Activated CD8-positive, alpha-beta memory T cell treated with anti-CD3 and anti-CD28 coated beads, Interleukin-2, amount 50 U/mL, for 24 hours (primary cell): ENCODE results near the gene ACER3.
"Not testable (repeated sequence)": the region's sequence is repeated elsewhere in the genome, so short reads cannot be mapped to it uniquely, and the experiment has no call there.

ENCODE experiments used
- DNase-seq: peaks from one replicate; pipeline ENCODE4 v3.0.0-alpha.2; 2020; ENCODE audit errors: extremely low read depth

Gene ACER3

GRCh38 chr11:76860539-76861475 is at the start of gene ACER3:
Gene ACER3 (plus strand): TSS chr11:76860918. CDS start chr11:76860977, 59 bp downstream.
- DNase-seq: peak; percentile 44

DNA sequence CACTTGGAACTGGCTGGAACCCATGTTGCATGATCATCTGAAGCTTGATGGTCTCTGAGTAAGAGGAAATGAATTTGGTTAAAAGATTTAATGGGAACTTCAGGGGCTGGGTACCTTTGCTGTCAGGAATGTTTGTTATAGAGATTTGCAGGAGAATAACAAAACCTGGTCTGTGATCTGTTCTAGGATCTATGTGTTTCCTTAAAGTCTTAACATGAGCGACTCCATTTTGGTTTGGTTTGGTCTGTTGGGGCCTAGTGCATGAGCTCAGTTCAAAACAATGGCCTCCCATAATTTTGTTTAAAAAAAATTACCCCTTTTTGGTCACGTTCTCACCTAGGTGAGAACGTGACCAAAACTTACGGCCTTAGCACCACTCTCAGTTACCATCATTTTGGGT is 49.5 kb upstream of the ACER3 start:
- no peak for DNase-seq

- DNase-seq: no peak
These were observed 46.3 kb upstream of the ACER3 start for GRCh38 chr11:76814414-76814813.

DNA sequence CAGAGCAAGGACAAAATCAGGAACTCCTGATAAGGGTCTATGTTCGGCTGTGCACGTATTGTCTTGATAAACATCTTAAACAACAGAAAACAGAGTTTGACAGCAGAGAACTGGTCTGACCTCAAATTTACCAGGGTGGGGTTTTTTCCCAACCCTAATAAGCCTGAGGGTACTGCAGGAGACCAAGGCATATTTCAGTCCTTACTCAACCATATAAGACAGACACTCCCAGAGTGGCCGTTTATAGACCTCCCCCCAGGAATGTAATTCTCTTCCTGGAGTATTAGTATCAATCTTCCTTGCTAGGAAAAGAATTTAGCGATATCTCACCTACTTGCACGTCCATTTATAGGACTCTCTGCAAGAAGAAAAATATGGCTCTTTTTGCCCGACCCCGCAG is 45.0 kb upstream of the ACER3 start:
- not testable (repeated sequence) for DNase-seq

DNA sequence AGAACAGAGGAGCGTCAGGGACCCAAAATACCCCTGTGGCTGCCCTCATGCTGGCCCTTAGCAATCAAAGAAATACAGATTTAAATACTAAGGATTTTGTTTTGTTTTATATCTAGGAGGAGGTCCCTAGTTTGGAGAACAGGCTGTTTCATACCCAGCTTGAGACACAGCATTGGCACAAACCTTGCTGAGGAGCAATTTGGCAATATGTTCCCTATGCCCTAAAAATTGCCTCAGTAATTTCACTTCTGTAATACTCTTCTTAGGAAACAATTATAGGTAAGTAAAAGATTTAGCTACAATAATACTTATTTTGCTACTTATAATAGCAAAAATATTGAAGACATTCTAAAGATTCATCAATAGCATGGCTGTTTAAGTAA is 40.5 kb upstream of the ACER3 start:
- DNase-seq: no peak

- not testable (repeated sequence) for DNase-seq
These were observed 39.3 kb upstream of the ACER3 start for GRCh38 chr11:76821396-76821795.

DNA sequence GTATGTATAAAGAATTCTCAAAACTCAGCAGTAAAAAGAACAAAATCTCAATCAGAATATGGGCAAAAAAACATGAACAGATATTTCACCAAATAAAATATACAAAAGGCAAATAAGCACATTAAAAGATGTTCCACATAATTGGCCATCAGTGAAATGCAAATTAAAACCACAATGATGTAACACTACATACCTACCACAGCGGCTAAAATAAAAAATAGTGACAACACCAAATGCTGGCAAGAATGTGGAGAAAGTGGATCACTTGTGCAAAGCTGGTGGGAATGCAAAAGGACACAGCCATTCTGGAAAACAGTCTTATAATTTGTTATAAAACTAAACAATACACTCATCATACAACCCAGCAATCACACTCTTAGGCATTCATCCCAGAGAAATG is 38.3 kb upstream of the ACER3 start:
- DNase-seq: no peak

GRCh38 chr11:76823481-76824028 is 37.2 kb upstream of the ACER3 start:
- DNase-seq: no peak

GRCh38 chr11:76824083-76824939 is 36.4 kb upstream of the ACER3 start:
- no peak for DNase-seq

GRCh38 chr11:76824980-76825725 is 35.6 kb upstream of the ACER3 start:
- DNase-seq: no peak

DNA sequence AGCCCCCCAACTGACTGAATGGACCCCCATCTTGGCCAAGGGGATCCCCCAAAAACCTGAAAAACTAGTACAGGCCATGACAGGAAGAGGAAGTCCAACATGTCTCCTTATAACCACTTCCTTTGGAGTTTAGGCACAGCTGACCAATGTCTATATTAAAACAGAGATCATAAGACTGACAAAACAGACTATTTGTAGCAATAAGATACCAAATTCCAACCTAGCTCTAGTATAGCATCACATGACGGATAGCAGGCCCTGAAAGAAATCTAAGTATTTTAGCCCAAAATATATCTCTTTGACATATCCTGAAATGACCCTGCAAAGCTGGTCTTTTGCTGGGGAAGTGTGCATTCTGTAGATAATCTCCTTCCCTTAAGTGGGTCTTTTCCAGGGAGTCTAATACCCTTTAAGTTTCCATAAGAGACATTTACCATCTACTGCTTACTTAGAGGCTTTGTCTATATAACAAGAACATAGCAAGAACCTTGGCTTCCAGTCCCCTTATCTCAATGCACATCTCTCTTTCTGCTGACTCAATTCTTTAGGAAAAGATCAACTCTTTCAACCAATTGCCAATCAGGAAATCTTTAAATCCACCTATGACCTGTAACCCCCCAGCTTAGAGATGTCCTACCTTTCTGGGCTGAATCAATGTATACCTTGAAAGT is 34.9 kb upstream of the ACER3 start:
- DNase-seq: no peak

DNA sequence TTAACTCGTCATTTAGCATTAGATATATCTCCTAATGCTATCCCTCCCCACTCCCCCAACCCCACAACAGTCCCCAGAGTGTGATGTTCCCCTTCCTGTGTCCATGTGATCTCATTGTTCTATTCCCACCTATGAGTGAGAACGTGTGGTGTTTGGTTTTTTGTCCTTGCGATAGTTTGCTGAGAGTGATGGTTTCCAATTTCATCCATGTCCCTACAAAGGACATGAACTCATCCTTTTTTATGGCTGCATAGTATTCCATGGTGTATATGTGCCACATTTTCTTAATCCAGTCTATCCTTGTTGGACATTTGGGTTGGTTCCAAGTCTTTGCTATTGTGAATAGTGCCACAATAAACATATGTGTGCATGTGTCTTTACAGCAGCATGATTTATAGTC is 34.2 kb upstream of the ACER3 start:
- DNase-seq: not testable (repeated sequence)

DNA sequence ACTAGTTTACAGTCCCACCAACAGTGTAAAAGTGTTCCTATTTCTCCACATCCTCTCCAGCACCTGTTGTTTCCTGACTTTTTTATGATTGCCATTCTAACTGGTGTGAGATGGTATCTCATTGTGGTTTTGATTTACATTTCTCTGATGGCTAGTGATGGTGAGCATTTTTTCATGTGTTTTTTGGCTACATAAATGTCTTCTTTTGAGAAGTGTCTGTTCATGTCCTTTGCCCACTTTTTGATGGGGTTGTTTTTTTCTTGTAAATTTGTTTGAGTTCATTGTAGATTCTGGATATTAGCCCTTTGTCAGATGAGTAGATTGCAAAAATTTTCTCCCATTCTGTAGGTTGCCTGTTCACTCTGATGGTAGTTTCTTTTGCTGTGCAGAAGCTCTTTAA is 33.7 kb upstream of the ACER3 start:
- not testable (repeated sequence) for DNase-seq

GRCh38 chr11:76830639-76831327 is 29.9 kb upstream of the ACER3 start:
- no peak for DNase-seq

DNA sequence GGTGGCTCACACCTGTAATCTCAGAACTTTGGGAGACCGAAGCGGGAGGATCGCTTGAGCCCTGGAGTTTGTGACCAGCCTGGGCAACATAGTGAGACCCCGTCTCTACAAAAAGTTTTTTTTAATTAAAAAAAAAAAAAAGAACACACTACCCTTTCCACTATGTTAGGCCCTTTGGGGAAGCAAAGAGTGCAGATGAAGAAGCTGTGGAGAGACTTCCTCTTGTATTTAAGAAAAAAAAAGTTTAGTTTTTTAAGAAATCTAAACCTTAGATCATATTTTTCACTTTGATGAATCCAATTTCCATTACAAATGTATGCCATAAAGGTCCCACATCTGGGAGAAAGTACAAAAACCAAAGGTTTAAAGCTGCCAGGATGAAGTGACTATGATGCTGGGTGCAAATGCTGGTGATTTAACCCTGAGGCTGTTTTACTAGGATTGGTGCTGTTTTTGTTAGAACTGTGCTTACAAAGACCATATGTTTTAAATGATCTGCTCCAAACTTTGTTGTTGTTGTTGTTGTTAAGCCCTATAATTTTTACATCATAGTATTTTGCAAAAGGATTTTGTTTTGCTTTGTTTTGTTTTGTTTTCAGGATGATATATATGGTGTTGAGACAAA is 28.9 kb upstream of the ACER3 start:
- no peak for DNase-seq

DNA sequence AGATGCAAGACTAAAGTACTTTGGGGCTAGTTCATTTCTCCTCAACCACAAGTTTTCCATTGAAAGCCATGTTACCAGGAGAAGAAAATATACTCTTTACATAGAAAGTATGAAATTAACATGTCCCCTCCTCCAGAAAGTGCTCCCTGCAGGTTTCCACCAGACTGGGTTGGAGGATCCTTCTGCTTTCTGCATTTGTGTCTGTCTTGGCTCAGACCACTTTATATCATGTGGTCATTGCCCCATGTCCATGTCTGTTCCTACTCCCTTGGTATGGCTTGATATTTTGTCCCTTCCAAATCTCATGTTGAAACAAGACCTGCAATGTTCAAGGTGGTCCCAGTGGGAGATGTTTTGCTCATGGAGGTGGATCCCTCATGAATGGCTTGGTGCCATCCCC is 28.4 kb upstream of the ACER3 start:
- no peak for DNase-seq

DNA sequence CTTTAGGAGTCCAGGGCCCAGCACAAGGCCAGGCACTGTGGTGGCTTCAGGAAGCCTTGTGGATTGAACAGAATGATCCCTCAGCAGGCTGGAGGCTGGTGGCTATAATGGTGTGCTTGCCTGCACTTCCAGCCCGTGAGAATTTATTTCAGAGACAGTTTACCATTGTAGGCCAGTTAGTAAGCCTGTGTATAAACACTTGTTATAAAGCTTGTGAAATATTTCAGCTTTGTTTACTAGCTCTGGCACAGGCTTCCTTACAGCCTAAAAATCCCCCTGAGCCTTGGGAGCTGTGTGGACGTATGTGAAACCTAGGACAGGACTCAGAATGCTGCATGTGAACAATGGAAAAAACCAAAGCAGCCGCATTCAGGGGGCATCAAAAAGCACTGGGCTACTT is 26.6 kb upstream of the ACER3 start:
- DNase-seq: no peak

GRCh38 chr11:76835036-76835435 is 25.7 kb upstream of the ACER3 start:
- no peak for DNase-seq

- DNase-seq: no peak
These were observed 24.6 kb upstream of the ACER3 start for GRCh38 chr11:76835928-76836612.
